ENCODE measurements around the gene BAZ2A. TPM values are rescaled to one million over a fixed set of nuclear protein-coding genes. Genes with fewer than 3 reads are reported as not detected.

The BAZ2A gene
- polyA plus RNA-seq (2011; rRNA removed) = 43.9 and 52.8 TPM in 2 replicates
- polyA minus RNA-seq (2011; rRNA and poly(A)+ RNA removed) = 85.8 and 105 TPM in 2 replicates

- peak within 1 kb of the TSS; percentile 90 for H3K4me3 ChIP-seq (ENCODE audit: low read depth, low read length)
- ChIA-PET CTCF (interaction anchor here (1.6 kb wide), 1 partner anchor 9 kb away, joined by 3 read pairs; no protein-coding TSS in a partner anchor), POLR2A (interaction anchor here (0.6 kb wide), 2 partner anchors 9 to 36 kb away, joined by 4 to 5 read pairs; no protein-coding TSS in a partner anchor)
- no peaks in the 10 kb centered on the region for H3K27me3 ChIP-seq (ENCODE audit: control insufficient read depth, insufficient read depth, low read length)
- peak; percentile 33 for DNase-seq (ENCODE audit: low read depth, low spot score)
- peak within 1 kb of the TSS; percentile 89 for H3K27ac ChIP-seq (ENCODE audit: low read depth, low read length)
- peaks cover 4% of the 10 kb centered on the region; the same call in 1 of the 2 replicates for H3K9me3 ChIP-seq (ENCODE audit: control insufficient read depth, insufficient read depth, low read length)
- TF ChIP-seq, protein P1, sequence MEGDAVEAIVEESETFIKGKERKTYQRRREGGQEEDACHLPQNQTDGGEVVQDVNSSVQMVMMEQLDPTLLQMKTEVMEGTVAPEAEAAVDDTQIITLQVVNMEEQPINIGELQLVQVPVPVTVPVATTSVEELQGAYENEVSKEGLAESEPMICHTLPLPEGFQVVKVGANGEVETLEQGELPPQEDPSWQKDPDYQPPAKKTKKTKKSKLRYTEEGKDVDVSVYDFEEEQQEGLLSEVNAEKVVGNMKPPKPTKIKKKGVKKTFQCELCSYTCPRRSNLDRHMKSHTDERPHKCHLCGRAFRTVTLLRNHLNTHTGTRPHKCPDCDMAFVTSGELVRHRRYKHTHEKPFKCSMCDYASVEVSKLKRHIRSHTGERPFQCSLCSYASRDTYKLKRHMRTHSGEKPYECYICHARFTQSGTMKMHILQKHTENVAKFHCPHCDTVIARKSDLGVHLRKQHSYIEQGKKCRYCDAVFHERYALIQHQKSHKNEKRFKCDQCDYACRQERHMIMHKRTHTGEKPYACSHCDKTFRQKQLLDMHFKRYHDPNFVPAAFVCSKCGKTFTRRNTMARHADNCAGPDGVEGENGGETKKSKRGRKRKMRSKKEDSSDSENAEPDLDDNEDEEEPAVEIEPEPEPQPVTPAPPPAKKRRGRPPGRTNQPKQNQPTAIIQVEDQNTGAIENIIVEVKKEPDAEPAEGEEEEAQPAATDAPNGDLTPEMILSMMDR (IDR thresholded peaks at IDR 0.05; ENCODE audit: low read depth, low read length) = no peak
These were observed at the start of gene BAZ2A for GRCh38 chr12:56630180-56630632. Gene BAZ2A (minus strand): TSS chr12:56630326. CDS start chr12:56617530, 12,796 bp downstream.

DNA sequence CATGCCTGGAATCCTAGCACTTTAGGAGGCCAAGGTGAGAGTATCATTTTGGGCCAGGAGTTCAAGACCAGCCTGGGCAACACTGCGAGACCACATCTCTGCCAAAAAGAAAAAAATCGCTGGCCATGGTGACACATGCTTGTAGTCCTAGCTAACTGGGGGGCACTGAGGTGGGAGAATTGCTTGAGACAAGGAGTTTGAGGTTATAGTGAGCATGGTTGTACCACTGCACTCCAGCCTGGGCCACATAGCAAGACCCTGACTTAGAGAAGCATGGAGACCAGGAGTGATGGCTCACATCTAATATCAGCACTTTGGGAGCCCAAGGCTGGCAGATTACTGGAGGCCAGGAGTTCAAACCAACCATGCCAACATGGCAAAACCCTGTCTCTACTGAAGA lies 48.7 kb upstream of the BAZ2A start:
- H3K9me3 ChIP-seq (ENCODE audit: control insufficient read depth, insufficient read depth, low read length) = peaks cover 6% of the 10 kb centered on the region; the same call in 1 of the 2 replicates
- DNase-seq (ENCODE audit: low read depth, low spot score) = no peak
- no peak overlapping the region for H3K4me3 ChIP-seq (ENCODE audit: low read depth, low read length)
- TF ChIP-seq, protein P1 (IDR thresholded peaks at IDR 0.05; ENCODE audit: low read depth, low read length) = no peak
- no peak overlapping the region for H3K27ac ChIP-seq (ENCODE audit: low read depth, low read length)
- POLR2A ChIA-PET = interaction anchor here (0.6 kb wide), 1 partner anchor 19 kb away, joined by 3 read pairs; no protein-coding TSS in a partner anchor
- H3K27me3 ChIP-seq (ENCODE audit: control insufficient read depth, insufficient read depth, low read length) = no peaks in the 10 kb centered on the region
- CTCF ChIA-PET = interaction anchor here (1.0 to 1.6 kb wide), 2 partner anchors 42 kb away, joined by 3 to 6 read pairs; no protein-coding TSS in a partner anchor

DNA sequence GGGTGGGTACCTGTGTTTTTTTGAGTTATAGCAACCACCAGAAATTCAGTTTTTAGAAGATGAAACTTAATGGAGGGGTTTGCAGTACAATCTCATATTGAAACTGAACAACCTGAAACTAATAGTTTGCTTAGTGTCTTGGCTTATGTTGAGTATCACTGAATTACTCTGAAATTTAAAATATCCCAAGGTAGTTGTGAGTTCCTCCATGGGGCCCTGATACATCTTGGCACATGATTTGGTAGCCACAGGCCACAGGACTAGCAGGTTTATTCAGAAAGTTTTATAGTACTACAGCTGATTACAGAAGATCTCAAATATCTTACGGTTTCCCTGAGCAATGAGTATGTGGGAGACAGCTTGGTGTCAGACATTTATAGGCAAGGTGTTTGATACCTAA lies 47.6 kb upstream of the BAZ2A start:
- TF ChIP-seq, protein P1 (IDR thresholded peaks at IDR 0.05; ENCODE audit: low read depth, low read length) = no peak
- no peak for DNase-seq (ENCODE audit: low read depth, low spot score)
- no peaks in the 10 kb centered on the region for H3K9me3 ChIP-seq (ENCODE audit: control insufficient read depth, insufficient read depth, low read length)
- CTCF ChIA-PET = interaction anchor here (1.0 to 1.5 kb wide), 2 partner anchors 41 kb away, joined by 6 to 7 read pairs; no protein-coding TSS in a partner anchor
- POLR2A ChIA-PET = interaction anchor here (0.6 kb wide), 1 partner anchor 12 kb away, joined by 4 read pairs; no protein-coding TSS in a partner anchor
- H3K27me3 ChIP-seq (ENCODE audit: control insufficient read depth, insufficient read depth, low read length) = no peaks in the 10 kb centered on the region
- H3K27ac ChIP-seq (ENCODE audit: low read depth, low read length) = no peak overlapping the region
- no peak overlapping the region for H3K4me3 ChIP-seq (ENCODE audit: low read depth, low read length)

- CTCF ChIA-PET = interaction anchor here (1.5 kb wide), 1 partner anchor 40 kb away, joined by 7 read pairs; no protein-coding TSS in a partner anchor
- no peak for DNase-seq (ENCODE audit: low read depth, low spot score)
- POLR2A ChIA-PET = no interaction called here
These were observed 46.9 kb upstream of the BAZ2A start for GRCh38 chr12:56676851-56677580.

More at GRCh38 chr12:56676851-56677580, 46.9 kb upstream of the BAZ2A start:
- Histone ChIP-seq H3K9me3 (ENCODE audit: control insufficient read depth, insufficient read depth, low read length) (no peaks in the 10 kb centered on the region), H3K27ac (ENCODE audit: low read depth, low read length) (no peak overlapping the region), H3K27me3 (ENCODE audit: control insufficient read depth, insufficient read depth, low read length) (no peaks in the 10 kb centered on the region), H3K4me3 (ENCODE audit: low read depth, low read length) (no peak overlapping the region)
- TF ChIP-seq, protein P1 (IDR thresholded peaks at IDR 0.05; ENCODE audit: low read depth, low read length) = no peak
